HepG2 (cell line): Measurements from ENCODE around the gene CDK11B. TPM values are rescaled to one million over a fixed set of nuclear protein-coding genes. Genes with fewer than 3 reads are reported as not detected.

Experiments
- ARNT2 ChIP-seq: sonication (generic); formaldehyde crosslinking; IDR thresholded peaks from 2 replicates; pipeline ENCODE4 v1.8.0; 2022; ENCODE audit warnings: mild to moderate bottlenecking, low read depth, missing genetic modification reagents, moderate library complexity
- FOXM1 ChIP-seq: sonication (generic); formaldehyde crosslinking; IDR thresholded peaks from 2 replicates; pipeline ENCODE4 v1.5.0; 2020; ENCODE audit warnings: missing genetic modification reagents
- ZNF562 ChIP-seq: sonication (generic); formaldehyde crosslinking; IDR thresholded peaks from 2 replicates; pipeline ENCODE4 v1.8.0; 2022; ENCODE audit warnings: missing genetic modification reagents, borderline replicate concordance
- ZNF777 ChIP-seq: sonication (generic); formaldehyde crosslinking; IDR thresholded peaks from 2 replicates; pipeline ENCODE4 v1.4.0; 2020; ENCODE audit warnings: missing genetic modification reagents
- ZSCAN21 ChIP-seq: sonication (generic); formaldehyde crosslinking; IDR thresholded peaks from 2 replicates; pipeline ENCODE4 v1.8.0; 2022; ENCODE audit warnings: mild to moderate bottlenecking, missing genetic modification reagents, moderate library complexity, borderline replicate concordance
- polyA plus RNA-seq, 8 experiments: library from polyadenylated mRNA; depleted of rRNA in 3 of 8; stranded (reverse) in 7 of 8; unstranded in 1 of 8; fragments of >200 nt; fragmentation: Illumina TruSeq in 4 of 8; extraction: Trizol in 4 of 8; gene quantifications; 2 replicates each; pipeline versions ENCODE4 v1.2.1 to v1.2.3, GENCODE V29; 2011 to 2016; ENCODE audit warnings: low read depth in 4 of 8, missing spikeins in 1 of 8, mixed read lengths in 1 of 8; ENCODE audit not compliant: insufficient read depth in 1 of 8
- total RNA-seq, 5 experiments: library from RNA; depleted of rRNA; stranded (reverse); fragments of >200 nt; fragmentation: Illumina TruSeq; extraction: Trizol; gene quantifications; 2 replicates each; pipeline ENCODE4 v1.2.3, GENCODE V29; 2016; ENCODE audit warnings: low read depth in 1 of 5
- TF ChIP-seq, protein P1 (sequence below): sonication (generic); formaldehyde crosslinking; IDR thresholded peaks from 2 replicates; pipeline ENCODE4 v1.9.0; 2022; ENCODE audit warnings: missing genetic modification reagents, mild to moderate bottlenecking, borderline replicate concordance
- TF ChIP-seq, protein P2 (sequence below): sonication (generic); formaldehyde crosslinking; IDR thresholded peaks from 2 replicates; pipeline ENCODE4 v1.4.0; 2020; ENCODE audit warnings: missing genetic modification reagents
- TF ChIP-seq, protein P3 (sequence below): sonication (generic); formaldehyde crosslinking; IDR thresholded peaks from 2 replicates; pipeline ENCODE4 v1.8.1; 2022; ENCODE audit warnings: low read depth, mild to moderate bottlenecking, missing genetic modification reagents

CDK11B gene
- total and polyA plus RNA-seq, 2 of the 13 experiments (the other 11 are each of a cell fraction or from before 2014, with no cell fraction given): 3.6 to 15.1 TPM

GRCh38 chr1:1599030-1599934 is 59.5 kb downstream of the CDK11B start (continued):
- 0 out of 2 replicates have a peak, but pooled peaks have one; percentile 17 for TF ChIP-seq ZSCAN21 (CRISPR knock-in tag)
- 0 out of 2 replicates have a peak, but pooled peaks have one; percentile 15 for TF ChIP-seq FOXM1 (CRISPR knock-in tag)
- TF ChIP-seq, protein P1, sequence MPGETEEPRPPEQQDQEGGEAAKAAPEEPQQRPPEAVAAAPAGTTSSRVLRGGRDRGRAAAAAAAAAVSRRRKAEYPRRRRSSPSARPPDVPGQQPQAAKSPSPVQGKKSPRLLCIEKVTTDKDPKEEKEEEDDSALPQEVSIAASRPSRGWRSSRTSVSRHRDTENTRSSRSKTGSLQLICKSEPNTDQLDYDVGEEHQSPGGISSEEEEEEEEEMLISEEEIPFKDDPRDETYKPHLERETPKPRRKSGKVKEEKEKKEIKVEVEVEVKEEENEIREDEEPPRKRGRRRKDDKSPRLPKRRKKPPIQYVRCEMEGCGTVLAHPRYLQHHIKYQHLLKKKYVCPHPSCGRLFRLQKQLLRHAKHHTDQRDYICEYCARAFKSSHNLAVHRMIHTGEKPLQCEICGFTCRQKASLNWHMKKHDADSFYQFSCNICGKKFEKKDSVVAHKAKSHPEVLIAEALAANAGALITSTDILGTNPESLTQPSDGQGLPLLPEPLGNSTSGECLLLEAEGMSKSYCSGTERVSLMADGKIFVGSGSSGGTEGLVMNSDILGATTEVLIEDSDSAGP (CRISPR knock-in tag): 0 out of 2 replicates have a peak, but pooled peaks have one; percentile 19
- TF ChIP-seq ARNT2: 0 out of 2 replicates have a peak, but pooled peaks have one; percentile 48
- peak; percentile 87 for TF ChIP-seq ZNF777
- no peak for TF ChIP-seq ZNF562
- TF ChIP-seq, protein P2, sequence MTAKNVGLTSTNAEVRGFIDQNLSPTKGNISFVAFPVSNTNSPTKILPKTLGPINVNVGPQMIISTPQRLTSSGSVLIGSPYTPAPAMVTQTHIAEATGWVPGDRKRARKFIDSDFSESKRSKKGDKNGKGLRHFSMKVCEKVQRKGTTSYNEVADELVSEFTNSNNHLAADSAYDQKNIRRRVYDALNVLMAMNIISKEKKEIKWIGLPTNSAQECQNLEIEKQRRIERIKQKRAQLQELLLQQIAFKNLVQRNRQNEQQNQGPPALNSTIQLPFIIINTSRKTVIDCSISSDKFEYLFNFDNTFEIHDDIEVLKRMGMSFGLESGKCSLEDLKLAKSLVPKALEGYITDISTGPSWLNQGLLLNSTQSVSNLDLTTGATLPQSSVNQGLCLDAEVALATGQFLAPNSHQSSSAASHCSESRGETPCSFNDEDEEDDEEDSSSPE (CRISPR knock-in tag): 0 out of 2 replicates have a peak, but pooled peaks have one; percentile 51
- TF ChIP-seq, protein P3, sequence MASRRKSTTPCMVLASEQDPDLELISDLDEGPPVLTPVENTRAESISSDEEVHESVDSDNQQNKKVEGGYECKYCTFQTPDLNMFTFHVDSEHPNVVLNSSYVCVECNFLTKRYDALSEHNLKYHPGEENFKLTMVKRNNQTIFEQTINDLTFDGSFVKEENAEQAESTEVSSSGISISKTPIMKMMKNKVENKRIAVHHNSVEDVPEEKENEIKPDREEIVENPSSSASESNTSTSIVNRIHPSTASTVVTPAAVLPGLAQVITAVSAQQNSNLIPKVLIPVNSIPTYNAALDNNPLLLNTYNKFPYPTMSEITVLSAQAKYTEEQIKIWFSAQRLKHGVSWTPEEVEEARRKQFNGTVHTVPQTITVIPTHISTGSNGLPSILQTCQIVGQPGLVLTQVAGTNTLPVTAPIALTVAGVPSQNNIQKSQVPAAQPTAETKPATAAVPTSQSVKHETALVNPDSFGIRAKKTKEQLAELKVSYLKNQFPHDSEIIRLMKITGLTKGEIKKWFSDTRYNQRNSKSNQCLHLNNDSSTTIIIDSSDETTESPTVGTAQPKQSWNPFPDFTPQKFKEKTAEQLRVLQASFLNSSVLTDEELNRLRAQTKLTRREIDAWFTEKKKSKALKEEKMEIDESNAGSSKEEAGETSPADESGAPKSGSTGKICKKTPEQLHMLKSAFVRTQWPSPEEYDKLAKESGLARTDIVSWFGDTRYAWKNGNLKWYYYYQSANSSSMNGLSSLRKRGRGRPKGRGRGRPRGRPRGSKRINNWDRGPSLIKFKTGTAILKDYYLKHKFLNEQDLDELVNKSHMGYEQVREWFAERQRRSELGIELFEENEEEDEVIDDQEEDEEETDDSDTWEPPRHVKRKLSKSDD (CRISPR knock-in tag): peak; percentile 58; the same call in 1 of the 2 replicates
